HCEC 1CT (cell line): Measurements from ENCODE around the gene PLPP6.
A peak's percentile ranks its signal among the peaks of the same experiment; 100 is the strongest.

Experiments used
- DNase-seq: peaks from one replicate; pipeline ENCODE4 v3.0.0-alpha.2; 2017

The PLPP6 gene

DNA sequence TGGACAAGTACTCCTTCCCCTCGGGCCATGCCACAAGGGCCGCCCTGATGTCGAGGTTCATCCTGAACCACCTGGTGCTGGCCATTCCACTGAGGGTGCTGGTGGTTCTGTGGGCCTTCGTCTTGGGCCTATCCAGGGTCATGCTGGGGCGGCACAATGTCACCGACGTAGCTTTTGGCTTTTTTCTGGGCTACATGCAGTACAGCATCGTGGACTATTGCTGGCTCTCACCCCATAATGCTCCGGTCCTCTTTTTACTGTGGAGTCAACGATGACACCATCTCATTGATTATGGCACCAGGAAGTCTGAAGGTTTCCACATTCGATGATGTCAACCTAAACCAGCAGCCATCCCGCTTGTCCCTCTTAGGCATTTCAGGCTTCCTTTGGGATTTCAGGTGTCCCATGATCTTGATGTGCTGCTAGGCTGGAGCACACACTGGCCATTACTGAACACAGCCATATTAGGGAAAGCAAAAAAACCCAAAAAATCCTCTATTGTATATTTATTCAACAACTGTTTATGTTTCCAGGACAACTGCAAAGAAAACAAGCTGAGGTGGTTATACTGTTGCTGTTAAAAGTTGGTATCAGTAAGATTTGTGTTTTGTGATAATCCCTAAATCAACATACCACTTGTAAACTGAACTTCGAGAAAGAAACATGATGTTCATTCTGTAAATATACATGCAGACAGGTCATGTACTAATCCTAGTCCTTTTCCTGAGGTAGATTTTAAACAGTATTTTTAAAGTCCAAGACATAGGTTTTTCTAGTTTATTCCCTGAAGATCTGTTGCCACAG is 1.1 kb downstream of the PLPP6 start:
- DNase-seq = no peak

DNA sequence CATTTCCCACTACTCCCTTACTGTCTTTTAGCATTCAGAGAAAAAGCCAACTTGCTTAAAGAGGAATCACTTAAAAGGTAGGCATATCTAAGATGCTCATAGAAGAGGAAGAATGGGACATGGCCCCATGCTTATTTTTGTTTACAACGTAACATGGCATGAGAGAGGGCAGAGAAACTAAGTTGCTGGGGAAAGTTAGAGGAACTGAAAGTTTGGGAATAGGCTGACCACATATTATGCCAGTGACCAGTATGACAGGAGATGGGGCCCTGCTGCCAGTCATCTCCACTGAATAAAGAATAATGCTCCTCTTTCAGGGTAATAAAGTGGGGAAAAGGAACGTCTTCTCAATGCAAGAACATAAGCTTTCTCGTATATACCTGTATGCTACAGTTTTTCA is 1.9 kb downstream of the PLPP6 start:
- no peak for DNase-seq

DNA sequence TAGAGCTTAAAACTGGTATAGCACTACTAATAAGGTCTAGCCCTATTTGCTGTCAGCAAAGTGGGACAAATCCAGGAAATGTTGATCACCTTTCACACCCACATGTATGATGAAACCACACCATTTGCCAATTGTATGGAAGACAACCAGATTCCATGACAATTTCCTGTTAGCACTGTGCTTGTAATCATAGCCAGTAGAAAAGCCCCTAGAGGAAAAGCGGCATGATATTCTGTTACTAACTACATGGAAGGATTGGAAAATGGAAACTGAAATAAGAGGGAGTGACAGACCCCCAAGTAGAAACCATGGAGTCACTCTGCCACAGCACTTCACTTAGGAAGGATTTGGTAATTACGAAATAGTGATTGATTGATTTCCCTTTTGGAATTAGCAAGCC is 3.3 kb downstream of the PLPP6 start:
- DNase-seq = peak; percentile 29

DNA sequence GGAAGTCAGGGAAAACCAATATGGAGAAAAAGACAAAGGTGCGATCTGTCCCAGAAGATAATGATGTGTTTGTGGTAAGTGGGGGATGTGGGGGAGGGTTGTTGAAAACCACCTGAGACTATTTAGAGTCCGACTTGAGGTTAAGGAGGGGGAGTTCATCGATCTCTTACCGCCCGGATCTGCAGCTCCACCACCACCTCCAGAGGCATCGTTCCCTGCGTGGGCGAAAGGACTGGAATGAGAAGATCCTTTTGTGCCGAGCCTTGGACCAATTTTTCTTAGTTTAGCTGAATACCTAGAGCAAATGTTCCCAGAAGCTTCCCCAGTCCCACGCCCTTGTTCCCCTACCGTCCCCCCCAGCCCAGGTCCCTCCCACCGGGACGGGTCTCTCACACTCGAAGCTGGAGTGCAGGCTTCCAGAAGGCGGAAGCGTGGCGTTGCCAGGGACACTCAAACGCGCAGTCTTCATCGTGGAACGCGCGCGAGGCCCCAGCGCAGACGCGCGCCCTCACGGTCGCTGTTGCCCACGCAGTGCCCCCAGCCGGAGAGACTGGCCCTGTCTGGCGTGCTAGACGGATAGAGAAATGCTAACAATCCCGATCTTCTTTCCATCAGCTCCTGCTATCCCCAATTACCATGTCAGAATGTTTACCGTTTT is 4.1 kb downstream of the PLPP6 start, which contains the start of gene SPATA6L:
Gene SPATA6L (minus strand): TSS at position 439 of the 658 bp plus-strand sequence. CDS start 230 bp downstream, at position 209.
- peak; percentile 29 for DNase-seq

DNA sequence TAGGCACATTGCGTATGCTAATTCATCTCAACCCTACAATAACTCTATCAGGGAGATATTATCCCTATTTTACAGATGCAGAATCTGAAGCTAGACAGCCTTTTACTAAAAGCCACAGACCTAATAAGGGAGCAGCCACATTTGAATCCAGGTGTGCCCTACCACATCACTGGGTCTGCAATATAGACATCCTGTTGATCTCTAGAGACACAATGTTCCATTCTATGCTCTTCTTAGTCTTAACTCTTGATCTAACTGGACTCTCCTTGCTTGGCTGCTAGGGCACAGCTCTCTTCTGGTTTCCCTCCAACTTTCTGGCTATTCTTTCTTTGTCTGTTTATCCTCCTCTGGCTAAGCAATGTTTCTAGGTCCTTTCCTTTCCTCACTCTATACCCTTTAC is 5.6 kb downstream of the PLPP6 start:
- DNase-seq = no peak

DNA sequence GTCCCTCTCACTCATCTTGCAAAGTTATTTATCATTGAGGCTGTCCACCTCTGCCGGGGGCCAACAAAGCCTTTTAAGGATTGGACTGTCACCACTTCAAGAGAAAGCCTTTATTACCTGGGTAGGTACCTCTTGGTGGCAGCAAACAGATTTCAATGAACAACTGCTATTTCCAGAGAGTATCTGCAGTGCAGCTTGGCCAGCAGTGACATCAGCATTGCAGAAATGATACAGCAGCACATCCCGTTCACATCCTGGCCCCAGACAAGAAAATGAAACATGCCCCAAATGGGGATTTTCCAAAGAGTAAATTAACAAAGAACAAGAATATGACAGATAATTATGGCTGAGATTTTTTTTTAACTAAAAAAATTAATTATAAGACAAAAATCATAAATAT is 6.5 kb downstream of the PLPP6 start:
- no peak for DNase-seq

DNA sequence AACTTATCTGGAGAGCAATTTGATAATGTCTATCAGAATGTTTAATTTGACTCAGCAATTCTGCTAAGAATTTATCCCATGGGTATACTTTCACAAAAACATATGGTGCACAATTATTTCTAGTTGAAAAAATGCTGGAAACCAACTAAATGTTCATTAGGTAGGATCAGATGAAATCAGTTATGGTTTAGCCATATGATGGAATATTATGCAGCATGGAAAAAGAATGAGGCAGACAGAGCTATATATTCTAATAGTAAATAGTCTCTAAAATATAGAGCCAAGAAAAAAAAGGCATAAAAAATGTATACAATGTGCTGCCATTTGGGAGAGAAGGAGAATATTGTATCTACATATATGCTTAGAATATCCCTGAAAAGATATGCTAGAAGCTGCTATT is 7.8 kb downstream of the PLPP6 start:
- no peak for DNase-seq

DNA sequence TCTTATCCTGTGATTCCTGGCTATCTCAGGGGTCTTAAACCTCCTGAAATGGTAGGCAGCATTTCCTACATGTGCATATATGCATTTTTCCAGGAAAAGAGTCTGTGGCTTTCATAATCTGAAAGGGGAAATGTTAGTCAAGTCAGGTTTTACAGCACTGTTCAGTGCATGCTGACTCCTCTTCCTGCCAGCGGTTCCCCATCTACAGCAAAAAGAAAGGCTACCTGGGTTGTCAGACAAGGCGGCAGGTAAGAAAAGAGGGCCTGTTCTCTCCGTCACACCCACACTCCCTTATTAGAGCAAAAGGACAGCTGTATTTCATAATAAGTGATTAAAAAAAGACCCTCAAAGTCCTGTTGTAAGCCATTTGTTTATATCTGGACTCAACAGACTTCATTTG is 8.5 kb downstream of the PLPP6 start:
- no peak for DNase-seq

DNA sequence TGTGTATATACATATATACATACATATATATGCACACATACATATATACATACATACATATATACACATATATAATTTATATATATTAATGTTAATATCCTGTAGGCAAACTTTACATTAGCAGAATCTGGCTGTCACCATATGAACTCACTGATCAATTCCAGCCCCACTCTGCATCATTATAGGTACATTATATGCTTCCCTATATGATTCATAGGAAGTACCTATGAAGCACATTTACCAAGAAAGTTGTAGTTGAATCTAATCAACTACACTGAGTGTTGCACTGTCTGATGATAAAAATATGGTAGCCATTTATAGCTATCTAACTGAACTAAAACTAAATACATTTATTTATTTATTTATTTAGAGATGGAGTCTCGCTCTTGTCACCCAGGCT is 9.6 kb downstream of the PLPP6 start:
- DNase-seq = no peak

DNA sequence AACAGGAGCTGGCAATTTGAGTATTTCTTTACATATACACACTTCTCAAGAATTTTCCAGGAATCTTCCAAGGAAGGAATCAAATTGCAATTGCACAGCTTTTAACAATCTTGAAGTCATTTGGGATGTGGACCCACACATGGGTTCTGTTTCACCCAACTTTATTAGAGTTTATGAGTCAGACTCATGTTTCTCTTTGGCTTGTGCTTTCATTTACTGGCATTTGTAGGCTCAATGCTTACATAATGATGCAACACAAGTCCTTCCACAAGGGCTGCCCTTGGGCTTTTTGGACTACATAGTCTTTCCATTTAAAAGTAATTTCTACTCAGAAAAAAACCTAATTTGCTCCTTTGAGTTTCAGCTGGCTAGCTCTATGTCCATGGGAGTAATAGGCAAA is 12.7 kb downstream of the PLPP6 start:
- peak; percentile 75 for DNase-seq

DNA sequence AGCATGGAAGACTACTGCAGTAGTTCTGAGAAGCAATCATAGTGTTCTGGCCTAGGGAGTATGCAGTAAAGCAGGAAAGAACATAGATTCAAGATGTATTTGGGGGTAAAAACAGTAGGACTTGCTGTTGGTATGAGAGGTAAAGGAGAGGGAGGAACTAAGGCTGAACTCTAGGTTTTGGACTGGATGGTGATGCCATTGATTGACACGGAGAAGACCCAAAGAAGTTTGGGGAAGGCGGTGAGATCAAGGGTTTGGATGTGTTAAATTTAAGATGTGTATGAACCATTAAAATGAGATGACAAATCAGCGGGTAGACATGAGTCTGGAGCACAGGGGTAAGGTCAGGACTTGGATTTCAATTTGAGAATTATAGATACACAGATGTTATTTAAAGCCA is 15.3 kb downstream of the PLPP6 start:
- no peak for DNase-seq

DNA sequence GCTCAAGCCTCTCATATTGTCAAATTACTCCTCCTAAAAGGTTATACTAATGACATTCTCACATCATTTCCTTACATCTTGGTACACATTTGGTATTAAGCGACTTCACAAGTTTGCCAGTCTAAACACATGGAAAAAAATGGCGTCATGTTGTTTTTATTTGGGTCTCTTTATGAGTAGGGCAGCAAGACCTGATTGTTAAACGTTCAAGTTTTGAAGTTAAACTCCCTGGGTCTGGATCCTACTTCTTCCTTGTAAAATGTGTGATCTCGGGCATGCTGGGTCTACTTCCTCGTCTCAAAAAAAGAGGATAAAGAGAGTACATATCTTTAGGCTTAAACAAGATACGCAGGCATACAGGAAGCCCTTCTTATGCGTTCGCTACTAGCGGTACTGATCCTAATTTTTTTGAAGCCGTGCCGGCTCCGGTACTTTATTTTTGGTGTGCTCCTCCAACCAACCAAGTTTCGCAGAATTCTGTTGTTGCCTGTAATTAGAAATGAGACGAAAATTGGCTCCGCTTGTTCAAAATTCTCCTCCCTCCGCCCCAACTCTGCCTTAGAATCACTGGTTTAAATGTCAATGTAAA is 16.7 kb downstream of the PLPP6 start:
- DNase-seq = peak; percentile 43

DNA sequence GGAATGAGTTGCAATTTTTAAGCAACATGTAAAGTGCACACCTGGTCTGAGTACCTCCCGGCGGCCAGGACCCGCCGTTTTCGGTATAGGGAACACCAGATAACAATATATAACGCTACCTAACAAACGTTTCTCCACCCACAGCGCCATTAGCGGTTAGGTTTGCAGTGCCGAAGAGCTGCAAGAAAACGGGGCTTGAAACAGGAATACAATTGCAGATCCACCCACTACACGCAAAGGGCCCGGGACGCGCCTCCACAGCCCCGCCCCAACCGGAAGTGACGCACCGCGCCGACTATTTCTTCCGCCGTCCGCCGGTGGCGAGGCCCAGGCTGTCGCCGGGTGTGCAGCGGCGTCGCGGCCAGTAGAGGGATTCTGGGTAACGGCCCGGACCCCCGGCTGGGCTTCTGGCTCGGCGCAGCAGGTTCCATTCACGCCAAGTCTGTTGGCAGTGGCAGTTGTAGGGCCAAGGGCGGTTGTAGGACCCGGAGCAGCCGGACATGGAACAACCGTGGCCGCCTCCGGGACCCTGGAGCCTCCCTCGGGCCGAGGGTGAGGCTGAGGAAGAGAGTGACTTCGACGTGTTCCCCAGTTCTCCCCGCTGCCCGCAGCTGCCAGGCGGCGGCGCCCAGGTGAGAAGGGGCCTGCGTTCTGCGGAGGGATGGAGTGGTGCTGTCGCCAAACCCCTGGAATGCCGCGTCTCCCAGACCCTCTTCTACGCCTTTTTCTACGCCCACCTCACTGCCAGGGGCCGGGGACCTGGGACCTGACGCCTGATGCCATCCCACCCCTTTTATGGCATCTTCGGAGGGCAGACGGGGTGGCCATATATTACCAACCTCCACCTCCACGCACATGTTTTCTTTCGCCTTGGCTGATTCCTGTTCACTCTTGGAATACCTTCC is 17.4 kb downstream of the PLPP6 start, which contains the start of gene CDC37L1:
Gene CDC37L1 (plus strand): TSS at position 302 of the 905 bp plus-strand sequence. CDS start 199 bp downstream, at position 501.
- DNase-seq = peak; percentile 96

DNA sequence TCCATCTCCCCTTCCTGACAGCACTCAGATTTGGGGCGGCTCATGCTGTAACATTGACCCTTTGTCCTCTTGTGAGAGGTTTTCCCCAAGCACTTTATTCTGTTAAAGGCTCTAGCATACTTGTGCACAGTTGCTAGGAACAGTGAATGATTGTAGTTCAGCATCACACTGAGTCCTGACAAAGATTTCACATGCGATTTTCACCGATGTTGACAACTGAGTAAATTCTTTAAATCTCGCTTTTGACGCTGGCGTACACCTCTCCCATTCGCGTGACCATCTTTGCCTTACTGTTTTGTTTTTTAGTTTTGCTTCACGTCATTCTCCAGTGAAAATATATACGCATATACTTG is 18.1 kb downstream of the PLPP6 start:
- DNase-seq = no peak

DNA sequence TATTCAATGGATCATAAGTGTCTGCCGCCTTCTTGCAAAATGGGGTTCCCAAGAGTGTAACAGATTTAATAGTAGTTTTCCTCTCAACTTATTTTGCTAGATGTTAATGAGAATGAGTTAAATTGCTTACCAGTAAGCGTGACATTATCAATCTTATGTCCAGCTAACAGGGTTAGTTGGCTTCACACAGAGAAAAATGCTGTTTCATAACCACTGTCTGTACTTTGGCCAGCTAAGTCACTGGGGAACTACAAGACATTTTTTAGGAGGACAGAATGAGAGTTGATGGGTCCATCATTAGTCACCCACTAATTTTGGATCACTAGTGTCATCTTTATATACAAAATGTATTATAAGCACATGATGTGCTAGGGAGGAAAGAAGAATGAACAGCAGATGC is 18.7 kb downstream of the PLPP6 start:
- peak; percentile 53 for DNase-seq

DNA sequence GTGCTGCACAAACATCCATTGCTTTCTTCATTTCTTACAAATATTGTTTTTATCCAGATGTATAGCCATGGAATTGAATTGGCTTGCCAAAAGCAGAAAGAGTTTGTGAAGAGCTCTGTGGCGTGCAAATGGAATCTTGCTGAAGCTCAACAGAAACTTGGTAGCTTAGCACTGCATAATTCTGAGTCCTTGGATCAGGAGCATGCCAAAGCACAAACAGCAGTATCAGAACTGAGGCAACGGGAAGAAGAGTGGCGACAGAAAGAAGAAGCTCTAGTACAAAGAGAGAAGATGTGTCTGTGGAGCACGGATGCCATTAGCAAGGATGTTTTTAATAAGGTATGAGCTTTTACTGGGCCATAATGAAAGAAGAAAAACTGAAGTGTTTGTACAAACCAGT is 22.7 kb downstream of the PLPP6 start:
- DNase-seq = no peak

DNA sequence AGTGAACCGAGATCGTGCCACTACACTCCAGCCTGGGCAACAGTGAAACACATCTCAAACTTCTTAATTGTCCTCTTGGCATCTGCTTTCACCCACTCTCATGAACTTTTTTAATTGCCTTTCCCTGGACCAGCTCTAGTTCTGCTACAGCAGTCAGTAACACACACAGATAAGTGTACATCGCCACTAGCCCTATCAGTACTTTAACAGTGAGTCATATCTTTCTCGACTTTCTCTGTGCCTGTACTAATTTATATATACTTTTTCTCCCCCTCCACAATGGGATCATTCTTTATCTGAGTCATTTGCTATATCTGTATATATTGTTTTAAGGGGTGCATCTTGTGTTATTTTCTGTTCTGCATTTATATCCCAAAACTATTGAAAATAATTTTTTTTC is 24.0 kb downstream of the PLPP6 start:
- no peak for DNase-seq

DNA sequence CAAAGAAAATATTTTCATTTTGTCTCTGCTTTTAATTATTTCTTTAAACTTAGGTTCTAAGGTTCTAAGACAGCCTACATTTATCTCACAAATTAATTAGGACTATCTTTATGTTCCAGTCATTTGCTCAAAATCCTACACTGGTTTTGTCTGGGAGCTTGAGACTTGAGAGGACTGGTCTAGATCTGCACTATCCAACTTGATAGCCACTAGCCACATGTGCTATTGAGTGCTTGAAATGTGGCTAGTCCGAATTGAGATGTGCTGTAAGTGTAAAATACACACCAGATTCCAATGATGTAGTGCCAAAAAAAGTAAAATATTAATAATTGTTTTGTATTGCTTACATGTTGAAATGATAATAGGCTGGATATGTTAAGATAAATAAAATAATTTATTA is 24.5 kb downstream of the PLPP6 start:
- DNase-seq = no peak

DNA sequence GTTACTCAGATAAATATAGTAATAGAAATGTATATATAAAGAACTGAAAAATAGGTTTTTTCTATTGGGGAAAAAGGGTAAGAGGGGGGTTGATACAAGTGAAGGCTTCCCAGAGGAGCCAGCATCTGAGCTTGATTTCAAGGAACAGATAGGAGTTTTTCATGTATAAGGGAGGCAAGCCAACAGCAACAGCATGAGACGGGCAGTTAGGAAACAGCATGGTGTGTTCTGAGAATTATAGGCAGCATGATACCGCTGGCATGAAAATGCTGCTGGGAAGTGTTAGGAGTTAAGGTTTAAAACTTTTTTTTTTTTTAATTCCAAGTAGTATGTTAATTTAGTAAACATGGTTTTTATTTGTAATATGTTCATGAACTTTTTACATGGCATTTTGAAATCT is 26.9 kb downstream of the PLPP6 start:
- no peak for DNase-seq

DNA sequence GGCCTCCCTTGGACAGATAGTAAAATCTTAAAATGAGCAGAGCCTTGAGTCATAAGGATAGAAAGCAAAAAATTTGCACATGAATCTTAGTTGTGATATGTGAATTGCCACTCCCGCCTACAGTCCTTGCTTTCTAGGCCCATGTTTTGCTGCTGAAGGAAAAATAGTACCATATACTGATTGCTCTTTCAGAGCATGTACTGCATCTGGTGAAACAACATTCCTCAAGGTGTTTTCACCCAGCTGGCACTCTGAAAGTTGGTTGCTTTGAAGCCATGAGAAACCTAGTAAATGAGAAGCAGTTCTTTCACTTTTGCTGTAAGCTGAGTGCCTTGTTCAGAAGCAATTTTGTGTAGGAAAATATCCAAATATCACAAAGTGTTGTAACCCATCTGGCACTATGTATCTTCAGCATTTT is 27.6 kb downstream of the PLPP6 start:
- DNase-seq = no peak

DNA sequence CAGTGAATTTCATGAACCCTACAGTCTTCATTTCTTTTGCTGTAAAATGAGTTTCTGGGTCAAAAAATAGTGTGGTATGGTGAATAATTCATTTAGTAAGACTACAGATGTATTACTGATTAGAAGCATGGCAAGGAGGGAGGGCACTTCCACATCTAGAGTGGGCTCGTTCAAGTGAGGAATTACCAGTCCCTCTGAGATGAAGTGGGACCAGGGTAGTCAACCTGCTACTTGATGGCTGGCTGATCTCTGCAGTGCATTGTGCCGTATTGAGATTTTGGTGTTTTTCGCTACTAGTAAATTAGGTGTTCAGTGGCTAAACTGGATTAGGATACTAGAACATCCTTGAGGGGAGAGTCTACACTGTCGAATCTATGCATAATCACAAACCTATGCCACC is 28.1 kb downstream of the PLPP6 start:
- DNase-seq = no peak

DNA sequence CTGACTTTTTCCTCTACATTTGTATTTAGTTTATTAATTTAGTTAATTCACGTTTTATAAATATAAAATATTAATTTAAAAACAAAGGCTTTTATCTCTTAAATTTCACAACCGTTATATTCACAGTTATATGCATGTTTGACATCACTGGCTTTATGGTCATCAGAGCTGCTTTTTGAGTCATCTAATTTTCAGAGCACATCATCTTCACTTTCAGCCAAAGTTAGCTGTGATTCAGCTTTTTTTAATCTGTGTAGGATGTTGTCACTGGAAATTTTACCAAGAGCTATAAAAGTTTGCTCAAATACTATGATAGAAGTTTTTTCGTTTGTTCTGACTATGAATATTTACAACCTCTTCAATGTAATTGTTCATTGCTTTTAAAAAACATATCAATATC is 29.7 kb downstream of the PLPP6 start:
- peak; percentile 52 for DNase-seq

DNA sequence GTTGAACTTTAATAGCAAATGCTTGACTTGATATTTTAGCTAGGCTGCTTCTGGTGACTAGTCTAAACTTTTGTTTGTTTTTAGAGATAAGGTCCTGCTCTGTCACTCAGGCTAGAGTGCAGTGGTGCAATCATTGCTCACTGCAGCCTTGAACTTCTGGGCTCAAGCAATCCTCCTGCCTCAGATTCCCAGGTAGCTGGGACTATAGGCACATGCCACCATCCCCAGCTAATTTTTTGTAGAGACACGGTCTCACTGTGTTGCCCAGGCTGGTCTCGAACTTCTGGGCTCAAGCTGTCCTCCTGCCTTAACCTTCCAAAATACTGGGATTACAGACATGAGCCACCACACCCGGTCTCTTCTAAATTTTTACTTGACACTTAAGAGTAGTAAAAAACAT is 38.0 kb downstream of the PLPP6 start:
- no peak for DNase-seq
